Left ventricle myocardium inferior (tissue), 1 donor: Measurements from ENCODE around the gene ZNF30. TPM values are rescaled to one million over a fixed set of nuclear protein-coding genes. Genes with fewer than 3 reads are reported as not detected.

Experiments used
- DNase-seq: peaks from one replicate; pipeline ENCODE4 v3.0.0-alpha.2; 2020
- H3K27ac ChIP-seq: fragments of 200-600 bp; replicated peaks from 2 replicates; pipeline ENCODE4 v1.8.0; 2021
- H3K27me3 ChIP-seq: fragments of 200-600 bp; 2 replicates; pipeline ENCODE4 v1.8.0; 2021; ENCODE audit warnings: low read depth
- H3K36me3 ChIP-seq: fragments of 200-600 bp; 2 replicates; pipeline ENCODE4 v1.8.0; 2021
- H3K4me1 ChIP-seq: fragments of 200-600 bp; 2 replicates; pipeline ENCODE4 v1.8.0; 2021
- H3K4me3 ChIP-seq: fragments of 200-600 bp; 2 replicates; pipeline ENCODE4 v1.8.0; 2021; ENCODE audit warnings: mild to moderate bottlenecking, moderate library complexity
- H3K9me3 ChIP-seq: fragments of 200-600 bp; replicated peaks from 2 replicates; pipeline ENCODE4 v1.8.0; 2021
- intact Hi-C: fragments of 100-400 bp; cut with micrococcal nuclease; formaldehyde crosslinking; loops from one replicate; pipeline ENCODE4 v1.11.0; 2022
- total RNA-seq: library from RNA; stranded (reverse); fragmentation: NEBNext Ultra II Directional; extraction: Animal tissue kit (Norgen Biotek cat#: 25700); gene quantifications from one replicate; pipeline ENCODE4 v1.2.1, GENCODE V29; 2021
- TF ChIP-seq, protein P1 (sequence below): fragments of 200-600 bp; IDR thresholded peaks from 2 replicates; pipeline ENCODE4 v1.8.0; 2021; ENCODE audit warnings: antibody characterized with exemption, mild to moderate bottlenecking, borderline replicate concordance
- donor health status: DM: no; HTN: yes; CAD: no; lungs with severe emphysema.

The ZNF30 gene
- total RNA-seq, 1 donor from 2014 or later, result 2.5 TPM

DNA sequence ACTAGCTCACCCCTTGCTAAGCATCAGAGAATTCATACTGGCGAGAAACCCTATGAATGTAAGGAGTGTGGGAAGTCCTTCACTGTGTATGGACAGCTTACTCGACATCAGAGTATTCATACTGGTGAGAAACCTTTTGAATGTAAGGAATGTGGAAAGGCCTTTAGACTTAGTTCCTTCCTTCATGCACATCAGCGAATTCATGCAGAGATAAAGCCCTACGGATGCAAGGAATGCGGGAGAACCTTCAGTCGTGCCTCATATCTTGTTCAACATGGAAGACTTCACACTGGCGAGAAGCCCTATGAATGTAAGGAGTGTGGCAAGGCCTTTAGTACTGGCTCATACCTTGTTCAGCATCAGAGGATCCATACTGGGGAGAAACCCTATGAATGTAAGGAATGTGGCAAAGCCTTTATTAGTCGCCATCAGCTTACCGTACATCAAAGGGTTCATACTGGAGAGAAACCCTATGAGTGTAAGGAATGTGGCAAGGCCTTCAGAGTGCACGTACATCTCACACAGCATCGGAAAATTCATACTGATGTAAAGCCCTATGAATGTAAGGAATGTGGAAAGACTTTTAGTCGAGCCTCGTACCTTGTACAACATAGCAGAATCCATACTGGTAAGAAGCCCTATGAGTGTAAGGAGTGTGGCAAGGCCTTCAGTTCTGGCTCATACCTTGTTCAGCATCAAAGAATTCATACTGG is 17.3 kb downstream of the ZNF30 start:
- no peak overlapping the region for H3K27ac ChIP-seq
- H3K36me3 ChIP-seq, result peaks cover 81% of the 10 kb centered on the region
- peaks cover 92% of the 10 kb centered on the region for H3K9me3 ChIP-seq
- DNase-seq, result no peak
- no peaks in the 10 kb centered on the region for H3K27me3 ChIP-seq
- H3K4me1 ChIP-seq, result no peaks in the 10 kb centered on the region
- no peak overlapping the region for H3K4me3 ChIP-seq
- TF ChIP-seq, protein P1, sequence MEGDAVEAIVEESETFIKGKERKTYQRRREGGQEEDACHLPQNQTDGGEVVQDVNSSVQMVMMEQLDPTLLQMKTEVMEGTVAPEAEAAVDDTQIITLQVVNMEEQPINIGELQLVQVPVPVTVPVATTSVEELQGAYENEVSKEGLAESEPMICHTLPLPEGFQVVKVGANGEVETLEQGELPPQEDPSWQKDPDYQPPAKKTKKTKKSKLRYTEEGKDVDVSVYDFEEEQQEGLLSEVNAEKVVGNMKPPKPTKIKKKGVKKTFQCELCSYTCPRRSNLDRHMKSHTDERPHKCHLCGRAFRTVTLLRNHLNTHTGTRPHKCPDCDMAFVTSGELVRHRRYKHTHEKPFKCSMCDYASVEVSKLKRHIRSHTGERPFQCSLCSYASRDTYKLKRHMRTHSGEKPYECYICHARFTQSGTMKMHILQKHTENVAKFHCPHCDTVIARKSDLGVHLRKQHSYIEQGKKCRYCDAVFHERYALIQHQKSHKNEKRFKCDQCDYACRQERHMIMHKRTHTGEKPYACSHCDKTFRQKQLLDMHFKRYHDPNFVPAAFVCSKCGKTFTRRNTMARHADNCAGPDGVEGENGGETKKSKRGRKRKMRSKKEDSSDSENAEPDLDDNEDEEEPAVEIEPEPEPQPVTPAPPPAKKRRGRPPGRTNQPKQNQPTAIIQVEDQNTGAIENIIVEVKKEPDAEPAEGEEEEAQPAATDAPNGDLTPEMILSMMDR, result no peak
- intact Hi-C loops, result no loop called here

DNA sequence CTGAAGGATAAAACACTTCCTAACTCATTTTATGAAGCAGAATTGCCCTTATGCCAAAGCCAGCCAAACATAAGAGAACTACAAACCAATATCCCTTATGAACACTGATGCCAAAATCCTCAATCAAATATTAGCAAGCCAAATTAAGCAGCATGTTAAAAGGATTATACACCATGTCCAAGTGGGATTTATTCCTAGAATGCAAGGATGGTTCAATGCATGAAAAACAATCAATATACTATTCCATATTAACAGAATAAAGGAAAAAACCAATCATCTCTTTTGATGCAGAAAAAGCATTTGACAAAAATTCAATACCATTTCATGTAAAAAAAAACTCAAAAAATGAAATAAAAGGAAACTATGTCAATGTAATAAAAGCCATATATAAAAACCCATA is 26.4 kb downstream of the ZNF30 start:
- TF ChIP-seq, protein P1, result no peak
- no peak for DNase-seq
- peaks cover 100% of the 10 kb centered on the region for H3K9me3 ChIP-seq
- H3K4me1 ChIP-seq, result no peaks in the 10 kb centered on the region
- intact Hi-C loops, result no loop called here
- H3K4me3 ChIP-seq, result no peak overlapping the region
- H3K27ac ChIP-seq, result no peak overlapping the region
- H3K27me3 ChIP-seq, result no peaks in the 10 kb centered on the region
- H3K36me3 ChIP-seq, result peaks cover 85% of the 10 kb centered on the region

DNA sequence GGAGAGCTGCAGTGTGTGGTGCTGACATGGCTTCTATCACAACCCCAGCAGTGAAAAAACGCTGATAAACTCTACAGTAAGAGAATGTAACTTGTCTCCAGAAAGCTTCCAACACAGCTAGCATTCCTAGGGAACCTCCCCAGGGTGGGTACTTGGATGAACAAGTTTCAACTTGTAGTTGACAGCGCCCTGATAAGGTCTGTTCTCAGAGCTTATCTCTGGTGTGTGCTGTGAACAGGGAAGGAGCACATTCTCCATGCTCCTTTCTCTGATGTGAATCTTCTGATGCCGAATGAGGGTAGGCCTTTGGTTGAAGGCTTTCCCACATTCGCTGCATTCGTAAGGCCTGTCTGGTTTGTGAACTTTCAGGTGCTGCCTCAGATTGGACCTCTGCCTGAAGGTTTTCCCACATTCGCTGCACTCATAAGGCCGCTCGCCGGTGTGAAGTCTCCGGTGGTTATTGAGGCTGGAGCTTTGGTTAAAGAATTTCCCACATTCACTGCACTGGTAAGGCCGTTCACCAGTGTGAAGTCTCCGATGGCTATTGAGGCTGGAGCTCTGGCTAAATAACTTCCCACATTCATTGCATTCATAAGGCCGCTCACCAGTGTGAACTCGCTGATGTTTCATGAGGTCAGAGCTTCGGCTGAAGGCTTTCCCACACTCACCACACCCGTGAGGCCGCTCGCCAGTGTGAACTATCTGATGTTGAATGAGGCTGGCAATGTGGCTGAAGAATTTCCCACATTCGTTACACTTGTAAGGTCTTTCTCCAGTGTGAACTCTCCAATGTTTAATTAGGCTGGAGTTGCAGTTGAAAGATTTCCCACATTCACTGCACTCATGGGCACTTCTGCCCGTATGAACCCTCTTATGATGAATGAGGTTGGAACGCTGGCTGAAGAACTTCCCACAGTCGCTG is 31.4 kb downstream of the ZNF30 start:
- H3K9me3 ChIP-seq, result peaks cover 89% of the 10 kb centered on the region
- intact Hi-C loops, result no loop called here
- peaks cover 80% of the 10 kb centered on the region for H3K36me3 ChIP-seq
- no peak overlapping the region for H3K4me3 ChIP-seq
- TF ChIP-seq, protein P1, result no peak
- no peaks in the 10 kb centered on the region for H3K27me3 ChIP-seq
- DNase-seq, result no peak
- no peak overlapping the region for H3K27ac ChIP-seq
- peaks cover 20% of the 10 kb centered on the region for H3K4me1 ChIP-seq

DNA sequence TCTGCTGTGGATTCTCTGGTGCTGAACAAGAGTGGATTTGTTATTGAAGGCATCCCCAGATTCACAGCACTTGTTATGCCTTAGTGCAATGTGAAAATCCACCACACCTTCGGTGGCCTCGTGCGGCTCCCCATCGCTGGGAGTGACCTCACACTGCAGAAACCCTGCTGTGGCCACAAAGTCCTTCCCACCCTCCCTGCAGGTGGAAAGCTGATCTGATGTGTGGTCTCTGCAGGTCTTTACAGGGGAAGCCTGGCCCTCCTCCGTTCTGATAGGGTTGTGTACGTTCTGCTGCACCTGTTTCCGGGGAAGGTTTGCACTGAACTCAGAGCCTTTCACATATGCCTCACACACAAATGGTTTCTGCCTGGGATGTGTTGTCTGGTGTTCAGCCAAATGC is 32.3 kb downstream of the ZNF30 start:
- peaks cover 71% of the 10 kb centered on the region for H3K36me3 ChIP-seq
- intact Hi-C loops, result no loop called here

DNA sequence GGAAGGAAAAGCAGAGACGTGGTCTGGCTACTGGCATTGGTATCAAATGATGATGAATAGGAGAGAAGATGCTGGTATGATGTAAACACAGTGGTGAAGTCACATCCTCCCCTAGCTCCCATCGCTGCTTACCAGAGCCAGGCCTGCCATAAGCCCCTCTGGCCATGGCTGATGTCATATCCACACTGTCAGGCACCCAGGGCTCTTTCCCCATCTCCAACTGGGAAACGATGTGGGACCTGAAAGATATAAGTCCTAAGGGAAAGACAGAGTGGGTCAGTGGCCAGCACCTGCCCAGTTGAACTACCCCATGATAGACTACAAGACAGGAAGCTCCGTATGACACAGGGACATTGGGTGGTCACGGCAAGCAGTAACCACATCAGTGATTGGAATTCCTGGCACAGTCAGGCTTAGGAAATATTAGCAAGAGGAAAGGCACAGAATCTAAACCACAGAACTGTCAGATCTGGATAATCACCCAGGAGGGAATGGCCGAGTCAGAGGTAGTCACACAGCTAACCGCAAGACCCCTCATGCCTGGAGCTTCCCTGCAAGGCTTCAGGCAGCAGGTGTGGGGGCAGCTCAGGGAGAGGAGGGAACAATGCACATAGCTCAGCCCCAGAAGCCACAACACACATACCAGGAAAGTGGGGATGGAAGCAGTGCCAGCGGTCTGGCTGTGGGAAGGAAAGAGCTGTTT is 33.6 kb downstream of the ZNF30 start:
- Histone ChIP-seq H3K4me3 (no peak overlapping the region), H3K4me1 (peaks cover 32% of the 10 kb centered on the region), H3K9me3 (peaks cover 67% of the 10 kb centered on the region), H3K36me3 (peaks cover 67% of the 10 kb centered on the region), H3K27ac (no peak overlapping the region), H3K27me3 (no peaks in the 10 kb centered on the region)
- DNase-seq, result no peak
- intact Hi-C loops, result no loop called here
- TF ChIP-seq, protein P1, result no peak

More for the DNA sequence above, 32.3 kb downstream of the ZNF30 start:
- no peak overlapping the region for H3K27ac ChIP-seq
- DNase-seq, result no peak
- peaks cover 79% of the 10 kb centered on the region for H3K9me3 ChIP-seq
- H3K4me3 ChIP-seq, result no peak overlapping the region
- H3K27me3 ChIP-seq, result no peaks in the 10 kb centered on the region
- peaks cover 29% of the 10 kb centered on the region for H3K4me1 ChIP-seq
- TF ChIP-seq, protein P1, result no peak
